ENCODE data around the gene ANGPTL4. TPM values are rescaled to one million over a fixed set of nuclear protein-coding genes. Genes with fewer than 3 reads are reported as not detected.

The ANGPTL4 gene
- total RNA-seq, 2 experiments from 2014 or later = not detected

Small RNA genes lying within 50 kb of the gene (microRNA-seq; reads per million reads assigned to microRNA genes)
- gene MIR4999 (ENCODE audit: borderline microRNAs expressed, borderline replicate concordance) = 5.7 reads per million, percentile 29 among the genes with 10 or more reads in this experiment

Other genes with a start within 250 kb of the ANGPTL4 start
- not detected for gene FBN3, start 214.6 kb upstream of the ANGPTL4 start, total RNA-seq
- gene CERS4, start 154.8 kb upstream of the ANGPTL4 start, total RNA-seq = 10 to 100 TPM; 26.7 to 33.1 TPM
- 10 to 100 TPM; 32.1 to 36.3 TPM for gene CD320, start 55.8 kb upstream of the ANGPTL4 start, total RNA-seq
- gene NDUFA7, start 42.8 kb upstream of the ANGPTL4 start, total RNA-seq = 10 to 100 TPM; 61.8 to 65.6 TPM
- 1,000 to 10,000 TPM; 1,480 to 2,023 TPM for gene RPS28, start 42.7 kb upstream of the ANGPTL4 start, total RNA-seq
- 1 to 10 TPM; 1.3 to 2.7 TPM for gene KANK3, start 20.9 kb upstream of the ANGPTL4 start, total RNA-seq
- gene RAB11B, start 26.2 kb downstream of the ANGPTL4 start, total RNA-seq = 100 to 1,000 TPM; 104 to 107 TPM
- gene MARCHF2, start 49.1 kb downstream of the ANGPTL4 start, total RNA-seq = 10 to 100 TPM; 26.4 to 29.0 TPM
- gene HNRNPM, start 80.8 kb downstream of the ANGPTL4 start, total RNA-seq = 100 to 1,000 TPM; 248 to 265 TPM
- gene PRAM1, start 138.5 kb downstream of the ANGPTL4 start, total RNA-seq = 1 to 10 TPM; 3.8 to 6.7 TPM
- gene ZNF414, start 150.0 kb downstream of the ANGPTL4 start, total RNA-seq = 10 to 100 TPM; 46.8 to 47.3 TPM
- 100 to 1,000 TPM; 359 to 366 TPM for gene MYO1F, start 213.3 kb downstream of the ANGPTL4 start, total RNA-seq
- 10 to 100 TPM; 10.6 to 15.3 TPM for gene ADAMTS10, start 246.6 kb downstream of the ANGPTL4 start, total RNA-seq